Measurements from ENCODE around the gene SSTR1. TPM values are rescaled to one million over a fixed set of nuclear protein-coding genes. Genes with fewer than 3 reads are reported as not detected.

The SSTR1 gene
- total and polyA plus RNA-seq, 11 donors: 0.12 to 2.6 (median 0.53) TPM

- no peak overlapping the region for H3K27ac ChIP-seq
- H3K36me3 ChIP-seq: no peaks in the 10 kb centered on the region
- DNase-seq: no peak
- WGBS, 4 donors: 78 to 87% (median 85%) methylated on average over 5 of the region's 5 CpGs
- H3K4me1 ChIP-seq: peaks cover 0 to 24% (median 5%) of the 10 kb centered on the region in 12 donors
- H3K27me3 ChIP-seq: peaks cover 0 to 34% (median 25%) of the 10 kb centered on the region in 9 donors
- TF ChIP-seq, protein P1, sequence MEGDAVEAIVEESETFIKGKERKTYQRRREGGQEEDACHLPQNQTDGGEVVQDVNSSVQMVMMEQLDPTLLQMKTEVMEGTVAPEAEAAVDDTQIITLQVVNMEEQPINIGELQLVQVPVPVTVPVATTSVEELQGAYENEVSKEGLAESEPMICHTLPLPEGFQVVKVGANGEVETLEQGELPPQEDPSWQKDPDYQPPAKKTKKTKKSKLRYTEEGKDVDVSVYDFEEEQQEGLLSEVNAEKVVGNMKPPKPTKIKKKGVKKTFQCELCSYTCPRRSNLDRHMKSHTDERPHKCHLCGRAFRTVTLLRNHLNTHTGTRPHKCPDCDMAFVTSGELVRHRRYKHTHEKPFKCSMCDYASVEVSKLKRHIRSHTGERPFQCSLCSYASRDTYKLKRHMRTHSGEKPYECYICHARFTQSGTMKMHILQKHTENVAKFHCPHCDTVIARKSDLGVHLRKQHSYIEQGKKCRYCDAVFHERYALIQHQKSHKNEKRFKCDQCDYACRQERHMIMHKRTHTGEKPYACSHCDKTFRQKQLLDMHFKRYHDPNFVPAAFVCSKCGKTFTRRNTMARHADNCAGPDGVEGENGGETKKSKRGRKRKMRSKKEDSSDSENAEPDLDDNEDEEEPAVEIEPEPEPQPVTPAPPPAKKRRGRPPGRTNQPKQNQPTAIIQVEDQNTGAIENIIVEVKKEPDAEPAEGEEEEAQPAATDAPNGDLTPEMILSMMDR (IDR thresholded peaks at IDR 0.05): no peak
- no peak for TF ChIP-seq POLR2A (IDR thresholded peaks at IDR 0.05)
- H3K9me3 ChIP-seq: peaks cover 0 to 11% (median 1%) of the 10 kb centered on the region in 12 donors
- no peak for ATAC-seq
- intact Hi-C loops (cut with DNase I): loop anchor here in 1 of 10 donors (10.0 kb wide), 1 partner anchor 300 kb away; no protein-coding TSS in a partner anchor
- no peak overlapping the region for H3K4me3 ChIP-seq
These were observed 2.4 kb upstream of the SSTR1 start for GRCh38 chr14:38205119-38205813.

- DNase-seq (no peak), ATAC-seq (no peak)
- WGBS, 4 donors: 79 to 86% (median 84%) methylated on average over 5 of the region's 5 CpGs
- Histone ChIP-seq H3K27me3 (peaks cover 0 to 41% (median 33%) of the 10 kb centered on the region in 9 donors), H3K9me3 (peaks cover 0 to 11% (median 1%) of the 10 kb centered on the region in 12 donors), H3K4me1 (peaks cover 0 to 30% (median 5%) of the 10 kb centered on the region in 12 donors), H3K27ac (no peak overlapping the region), H3K4me3 (no peak overlapping the region), H3K36me3 (no peaks in the 10 kb centered on the region)
- intact Hi-C loops (cut with DNase I): loop anchor here in 1 of 10 donors (10.0 kb wide), 1 partner anchor 301 kb away; no protein-coding TSS in a partner anchor
- TF ChIP-seq, protein P1 (IDR thresholded peaks at IDR 0.05): no peak
- no peak for TF ChIP-seq POLR2A (IDR thresholded peaks at IDR 0.05)
These were observed 1.6 kb upstream of the SSTR1 start for GRCh38 chr14:38205949-38206665.

DNA sequence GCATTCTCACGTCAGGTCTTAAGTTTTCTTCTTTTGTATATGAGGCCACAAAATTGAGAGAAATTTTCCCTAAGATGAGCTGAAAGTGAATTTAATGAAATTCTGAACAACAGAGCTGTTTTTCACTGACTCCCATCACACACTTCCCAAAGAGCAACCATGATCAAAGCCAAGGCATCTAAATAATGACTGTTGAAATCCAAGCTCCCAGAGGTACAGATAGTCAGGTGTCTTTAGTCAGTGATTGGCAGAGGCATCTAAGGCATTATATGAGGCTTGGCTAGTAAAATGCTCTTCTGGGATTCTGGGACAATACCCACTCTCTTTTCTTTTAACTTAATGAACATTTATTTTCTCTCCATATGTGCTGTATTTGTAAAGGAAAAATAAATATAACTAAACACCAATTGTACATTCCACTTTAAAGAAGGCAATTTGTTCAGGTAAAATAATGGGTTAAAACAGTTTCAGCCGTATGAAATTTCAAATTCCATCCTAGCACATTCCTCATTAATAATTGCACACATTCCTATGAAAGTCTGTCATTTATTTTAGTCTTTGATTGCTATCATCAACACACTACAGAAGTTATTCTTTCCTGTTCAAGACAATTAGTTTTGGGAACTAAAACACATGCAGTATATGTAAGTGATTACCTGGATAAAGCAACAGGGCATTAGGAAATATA, 871 bp upstream of the SSTR1 start:
- H3K9me3 ChIP-seq: peaks cover 0 to 11% (median 1%) of the 10 kb centered on the region in 12 donors
- H3K27ac ChIP-seq: no peak overlapping the region
- no peak overlapping the region for H3K4me3 ChIP-seq
- intact Hi-C loops (cut with DNase I): loop anchor here in 1 of 10 donors (10.0 kb wide), 1 partner anchor 302 kb away; no protein-coding TSS in a partner anchor
- H3K4me1 ChIP-seq: peaks cover 0 to 30% (median 5%) of the 10 kb centered on the region in 12 donors
- no peaks in the 10 kb centered on the region for H3K36me3 ChIP-seq
- 54 to 63% (median 60%) methylated on average over 2 of the region's 2 CpGs for WGBS, 4 donors
- DNase-seq (no peak), ATAC-seq (no peak)
- TF ChIP-seq, protein P1 (IDR thresholded peaks at IDR 0.05): no peak
- no peak for TF ChIP-seq POLR2A (IDR thresholded peaks at IDR 0.05)
- peaks cover 0 to 48% (median 38%) of the 10 kb centered on the region in 9 donors for H3K27me3 ChIP-seq
